Mesendoderm (in vitro differentiated cells): ENCODE data around the gene PERCC1.

ENCODE experiments used
- DNase-seq: peaks from one replicate; pipeline ENCODE4 v3.0.0; 2013
- H2AK5ac ChIP-seq: 2 replicates; pipeline ENCODE4 v1.6.1; 2013; ENCODE audit warnings: low read length, inconsistent platforms
- H2BK120ac ChIP-seq: 2 replicates; pipeline ENCODE4 v1.6.1; 2013; ENCODE audit warnings: low read depth, mild to moderate bottlenecking, low read length, moderate library complexity, mixed read lengths
- H2BK15ac ChIP-seq: replicated peaks from 2 replicates; pipeline ENCODE4 v1.6.1; 2013; ENCODE audit warnings: low read depth, mild to moderate bottlenecking, moderate library complexity
- H2BK5ac ChIP-seq: 2 replicates; pipeline ENCODE4 v1.6.1; 2013; ENCODE audit warnings: low read length, inconsistent platforms
- H3K18ac ChIP-seq: 2 replicates; pipeline ENCODE4 v1.6.1; 2013; ENCODE audit warnings: mild to moderate bottlenecking, low read length, mixed read lengths
- H3K23ac ChIP-seq: one replicate; pipeline ENCODE4 v1.6.1; 2013; ENCODE audit warnings: low read length
- H3K27ac ChIP-seq: 2 replicates; pipeline ENCODE4 v1.5.1; 2013; ENCODE audit warnings: low read depth, mild to moderate bottlenecking, inconsistent platforms, low read length, moderate library complexity
- H3K27me3 ChIP-seq: 2 replicates; pipeline ENCODE4 v1.6.1; 2013; ENCODE audit warnings: low read length, control low read depth, mild to moderate bottlenecking, inconsistent platforms; ENCODE audit not compliant: insufficient read depth, poor library complexity
- H3K36me3 ChIP-seq: 2 replicates; pipeline ENCODE4 v1.6.1; 2013; ENCODE audit warnings: low read length, inconsistent platforms; ENCODE audit not compliant: control insufficient read depth, insufficient read depth
- H3K4ac ChIP-seq: one replicate; pipeline ENCODE4 v1.6.1; 2013; ENCODE audit warnings: low read depth, mild to moderate bottlenecking, low read length, moderate library complexity
- H3K4me1 ChIP-seq: 2 replicates; pipeline ENCODE4 v1.6.1; 2013; ENCODE audit warnings: low read depth, low read length, inconsistent platforms; ENCODE audit not compliant: control insufficient read depth
- H3K4me2 ChIP-seq: 2 replicates; pipeline ENCODE4 v1.6.1; 2013; ENCODE audit warnings: low read length
- H3K4me3 ChIP-seq: 2 replicates; pipeline ENCODE4 v1.5.1; 2013; ENCODE audit warnings: mild to moderate bottlenecking, low read length
- H3K56ac ChIP-seq: one replicate; pipeline ENCODE4 v1.6.1; 2013; ENCODE audit warnings: low read length
- H3K79me1 ChIP-seq: 2 replicates; pipeline ENCODE4 v1.6.1; 2013; ENCODE audit warnings: low read length, inconsistent platforms
- H3K79me2 ChIP-seq: 2 replicates; pipeline ENCODE4 v1.6.1; 2013; ENCODE audit warnings: mild to moderate bottlenecking, low read length; ENCODE audit not compliant: control insufficient read depth, insufficient read depth
- H3K9ac ChIP-seq: 2 replicates; pipeline ENCODE4 v1.6.1; 2013; ENCODE audit warnings: low read length, inconsistent platforms
- H4K5ac ChIP-seq: one replicate; pipeline ENCODE4 v1.6.1; 2013; ENCODE audit warnings: low read length
- H4K8ac ChIP-seq: one replicate; pipeline ENCODE4 v1.6.1; 2013; ENCODE audit warnings: low read depth, mild to moderate bottlenecking, control low read depth, low read length, moderate library complexity
- WGBS: extraction: QIAGEN DNeasy Blood & Tissue Kit; methylation state at CpG from one replicate; pipeline ENCODE4 v1.1.7; 2013; ENCODE audit warnings: low lambda C conversion rate, missing lambda C conversion rate; ENCODE audit not compliant: insufficient coverage; ENCODE audit errors: extremely low coverage; 5-methylcytosine and 5-hydroxymethylcytosine counted together

PERCC1 gene

DNA sequence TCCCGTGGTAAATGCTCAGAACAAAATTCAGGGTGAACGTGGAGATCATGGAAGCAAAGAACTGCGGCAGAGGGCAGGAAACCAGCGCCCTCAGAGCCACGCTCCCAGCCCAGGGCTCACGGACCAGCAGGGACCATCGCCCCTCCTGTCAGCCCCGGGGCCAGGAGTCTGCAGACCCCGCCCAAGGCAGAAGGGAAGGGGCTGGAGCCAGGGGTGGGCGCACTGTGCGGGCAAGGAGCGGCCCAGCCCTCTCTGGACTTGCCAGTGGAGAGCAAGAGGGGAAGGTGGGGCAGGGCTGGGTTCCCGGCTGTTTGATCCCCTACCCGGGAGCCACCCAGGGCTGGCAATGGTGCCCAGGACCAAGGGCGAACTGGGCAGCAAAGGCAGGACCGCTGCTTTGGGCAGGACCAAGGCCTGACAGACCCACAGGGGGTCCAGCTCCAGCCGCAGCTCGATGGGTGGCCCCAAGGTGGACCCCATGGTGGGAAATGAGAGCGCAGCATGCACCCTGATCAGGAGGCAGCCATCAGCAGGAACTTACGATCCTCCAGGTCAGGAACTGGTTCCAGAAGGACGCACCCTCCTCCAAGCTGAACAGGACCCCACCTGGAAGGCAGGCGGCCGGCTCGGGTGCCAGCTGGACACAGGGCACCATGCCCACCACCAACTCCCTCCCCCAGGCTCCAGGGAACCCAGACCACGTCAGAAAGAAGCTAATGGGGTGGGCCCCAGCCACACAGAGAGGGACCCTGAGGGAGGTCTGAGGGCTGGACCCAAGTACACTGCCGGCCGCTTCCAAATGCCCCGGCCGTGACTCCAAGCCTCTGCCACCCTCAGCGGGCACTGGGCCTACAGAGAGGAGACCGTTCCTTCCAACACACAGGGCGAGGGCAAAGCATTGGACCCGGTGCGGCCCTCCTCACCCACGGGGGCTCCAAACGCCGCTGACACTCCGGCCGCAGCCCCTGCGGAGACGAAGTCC is 24.6 kb downstream of the PERCC1 start:
- H3K23ac ChIP-seq: no peak overlapping the region
- no peaks in the 10 kb centered on the region for H3K4me1 ChIP-seq
- no peak for DNase-seq
- H2BK120ac ChIP-seq: no peak overlapping the region
- H3K36me3 ChIP-seq: peaks cover 3% of the 10 kb centered on the region
- no peak overlapping the region for H3K56ac ChIP-seq
- no peaks in the 10 kb centered on the region for H3K79me1 ChIP-seq
- H2BK5ac ChIP-seq: no peak overlapping the region
- H3K18ac ChIP-seq: no peak overlapping the region
- H3K4me2 ChIP-seq: no peak overlapping the region
- no peak overlapping the region for H2AK5ac ChIP-seq
- no peaks in the 10 kb centered on the region for H3K79me2 ChIP-seq
- no peak overlapping the region for H4K5ac ChIP-seq
- H3K4ac ChIP-seq: no peak overlapping the region
- no peak overlapping the region for H3K4me3 ChIP-seq
- no peak overlapping the region for H3K9ac ChIP-seq
- no peak overlapping the region for H2BK15ac ChIP-seq
- no CpG with 5 or more reads among the region's 41 CpGs for WGBS
- H4K8ac ChIP-seq: no peak overlapping the region
- no peak overlapping the region for H3K27ac ChIP-seq
- H3K27me3 ChIP-seq: no peaks in the 10 kb centered on the region

DNA sequence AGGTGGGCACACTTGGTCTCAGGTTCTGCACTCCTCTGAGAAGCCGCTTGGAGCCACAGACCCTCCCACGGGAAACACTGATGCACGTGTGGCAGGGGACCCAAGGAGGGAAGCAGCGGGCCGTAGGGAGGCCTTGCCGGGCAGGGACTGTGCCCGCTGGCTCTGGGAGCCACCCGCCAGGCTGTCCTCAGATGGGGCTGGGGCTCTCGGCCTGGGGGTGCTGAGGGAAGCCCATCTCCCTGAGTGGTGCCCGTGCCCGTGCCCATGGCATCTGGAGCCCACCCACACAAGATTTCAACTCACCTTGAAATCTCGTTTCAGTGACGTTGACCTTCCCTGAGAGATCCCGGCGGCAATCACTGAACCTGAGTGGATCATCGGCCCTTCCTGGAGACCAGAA is 26.1 kb downstream of the PERCC1 start:
- H3K23ac ChIP-seq: no peak overlapping the region
- H3K4me2 ChIP-seq: no peak overlapping the region
- no peak overlapping the region for H2BK120ac ChIP-seq
- no peaks in the 10 kb centered on the region for H3K79me1 ChIP-seq
- H2AK5ac ChIP-seq: no peak overlapping the region
- no peak overlapping the region for H4K5ac ChIP-seq
- DNase-seq: no peak
- no CpG with 5 or more reads among the region's 16 CpGs for WGBS
- H4K8ac ChIP-seq: no peak overlapping the region
- no peak overlapping the region for H3K9ac ChIP-seq
- no peak overlapping the region for H3K4me3 ChIP-seq
- H3K79me2 ChIP-seq: no peaks in the 10 kb centered on the region
- H3K18ac ChIP-seq: no peak overlapping the region
- no peak overlapping the region for H3K56ac ChIP-seq
- no peaks in the 10 kb centered on the region for H3K4me1 ChIP-seq
- no peaks in the 10 kb centered on the region for H3K27me3 ChIP-seq
- H3K4ac ChIP-seq: no peak overlapping the region
- H2BK5ac ChIP-seq: no peak overlapping the region
- no peaks in the 10 kb centered on the region for H3K36me3 ChIP-seq
- H3K27ac ChIP-seq: no peak overlapping the region
- no peak overlapping the region for H2BK15ac ChIP-seq

DNA sequence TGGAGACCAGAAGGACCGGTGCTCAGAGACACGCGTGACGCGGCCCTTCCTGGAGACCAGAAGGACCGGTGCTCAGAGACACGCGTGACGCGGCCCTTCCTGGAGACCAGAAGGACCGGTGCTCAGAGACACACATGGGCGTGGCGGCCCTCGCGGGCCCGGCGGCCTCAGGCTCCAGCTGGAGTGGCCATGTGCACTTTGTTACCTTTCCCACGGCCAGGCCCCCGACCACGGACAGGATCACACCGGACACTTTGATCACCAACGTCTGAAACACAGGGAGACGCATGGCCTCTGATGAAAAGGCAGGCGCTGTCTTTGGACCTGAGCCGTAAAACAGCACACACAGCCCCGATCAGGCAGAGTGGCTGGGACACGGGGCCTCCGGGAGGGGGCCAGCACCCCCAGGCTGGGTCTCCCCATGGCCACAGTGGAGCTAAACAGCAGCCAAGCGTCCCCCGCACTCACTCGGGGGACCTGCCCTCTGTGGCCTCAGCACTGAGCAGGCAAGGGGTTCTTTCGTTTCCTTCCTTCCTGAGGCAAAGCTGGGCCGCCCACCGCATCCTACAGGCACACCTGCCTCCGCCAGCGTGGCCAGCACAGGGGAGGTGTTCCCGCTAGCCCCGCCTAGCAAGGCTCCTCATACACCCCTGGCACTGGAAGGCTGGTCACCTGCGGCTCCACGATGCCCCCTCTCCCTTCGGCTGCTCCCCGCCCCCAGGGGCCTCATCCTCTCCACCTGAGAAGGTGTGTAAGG is 26.8 kb downstream of the PERCC1 start:
- H2BK120ac ChIP-seq: no peak overlapping the region
- H4K5ac ChIP-seq: no peak overlapping the region
- H2AK5ac ChIP-seq: no peak overlapping the region
- no peak overlapping the region for H3K56ac ChIP-seq
- H3K79me1 ChIP-seq: no peaks in the 10 kb centered on the region
- no peak overlapping the region for H3K27ac ChIP-seq
- no peak overlapping the region for H3K4ac ChIP-seq
- H3K27me3 ChIP-seq: no peaks in the 10 kb centered on the region
- H3K36me3 ChIP-seq: no peaks in the 10 kb centered on the region
- DNase-seq: no peak
- H3K4me2 ChIP-seq: no peak overlapping the region
- no peaks in the 10 kb centered on the region for H3K79me2 ChIP-seq
- no peak overlapping the region for H2BK5ac ChIP-seq
- H3K9ac ChIP-seq: no peak overlapping the region
- H3K23ac ChIP-seq: no peak overlapping the region
- H3K4me3 ChIP-seq: no peak overlapping the region
- no peak overlapping the region for H4K8ac ChIP-seq
- no peaks in the 10 kb centered on the region for H3K4me1 ChIP-seq
- no peak overlapping the region for H2BK15ac ChIP-seq
- H3K18ac ChIP-seq: no peak overlapping the region
- WGBS: no CpG with 5 or more reads among the region's 42 CpGs

DNA sequence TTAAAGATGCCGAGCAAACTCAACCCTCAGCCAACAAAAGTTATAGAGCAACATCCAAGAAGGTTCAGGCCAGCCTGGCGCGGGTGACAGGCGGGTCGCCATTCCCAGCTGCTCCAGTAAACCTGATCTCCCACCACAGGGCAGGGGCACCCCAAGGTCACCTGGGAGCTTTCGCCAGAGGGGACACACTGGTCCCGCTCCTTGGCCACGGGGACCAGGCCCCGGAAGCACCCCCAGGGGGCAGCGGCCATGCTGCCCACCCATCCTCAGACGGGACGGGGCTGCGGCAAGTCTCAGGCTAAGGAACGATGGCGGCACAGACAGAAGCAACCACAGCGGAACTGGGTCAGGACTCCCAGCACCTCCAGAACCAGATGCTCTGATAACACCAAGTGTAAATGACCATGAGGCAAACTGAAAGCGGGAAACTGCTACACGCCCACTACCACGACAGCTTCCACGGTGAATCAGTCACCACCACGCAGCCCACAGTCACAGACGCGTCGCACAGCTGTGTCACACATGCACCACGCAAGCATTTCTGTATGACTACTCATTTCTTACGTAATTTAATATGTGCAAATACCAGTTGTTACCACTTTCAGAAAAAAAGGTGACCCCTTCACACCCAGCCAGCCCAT is 27.6 kb downstream of the PERCC1 start:
- Histone ChIP-seq H2BK15ac (no peak overlapping the region), H4K5ac (no peak overlapping the region), H2BK5ac (no peak overlapping the region), H3K79me2 (no peaks in the 10 kb centered on the region), H3K36me3 (no peaks in the 10 kb centered on the region), H3K18ac (no peak overlapping the region), H3K27ac (no peak overlapping the region), H3K9ac (no peak overlapping the region), H3K56ac (no peak overlapping the region), H3K27me3 (no peaks in the 10 kb centered on the region), H3K79me1 (no peaks in the 10 kb centered on the region), H3K4ac (no peak overlapping the region), H3K23ac (no peak overlapping the region), H3K4me3 (no peak overlapping the region), H3K4me1 (no peaks in the 10 kb centered on the region), H4K8ac (no peak overlapping the region), H2AK5ac (no peak overlapping the region), H3K4me2 (no peak overlapping the region), H2BK120ac (no peak overlapping the region)
- WGBS: no CpG with 5 or more reads among the region's 26 CpGs
- DNase-seq: no peak

DNA sequence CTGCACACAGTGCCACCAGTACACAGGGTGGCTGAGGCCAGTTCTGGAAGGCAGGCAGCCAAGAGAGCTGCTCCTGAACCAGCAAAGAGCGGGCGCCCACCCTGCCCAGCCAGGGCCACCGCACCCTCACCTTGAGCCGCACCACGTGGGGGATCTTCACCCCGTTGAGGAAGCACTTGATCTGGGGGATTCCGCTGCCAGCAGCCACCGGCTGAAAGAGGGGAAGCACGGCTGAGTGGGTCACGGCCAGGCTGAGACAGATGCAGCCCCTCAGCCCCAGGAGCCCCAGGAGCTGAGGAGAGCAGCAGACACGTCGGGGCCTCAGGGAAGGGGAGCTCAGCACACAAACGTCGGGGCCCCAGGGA is 28.1 kb downstream of the PERCC1 start:
- Histone ChIP-seq H3K79me2 (no peaks in the 10 kb centered on the region), H3K9ac (no peak overlapping the region), H3K79me1 (no peaks in the 10 kb centered on the region), H3K4me1 (no peaks in the 10 kb centered on the region), H3K27ac (no peak overlapping the region), H4K5ac (no peak overlapping the region), H2BK120ac (no peak overlapping the region), H2BK5ac (no peak overlapping the region), H3K4me2 (no peak overlapping the region), H3K27me3 (no peaks in the 10 kb centered on the region), H3K4me3 (no peak overlapping the region), H2BK15ac (no peak overlapping the region), H3K56ac (no peak overlapping the region), H4K8ac (no peak overlapping the region), H3K36me3 (no peaks in the 10 kb centered on the region), H3K18ac (no peak overlapping the region), H3K23ac (no peak overlapping the region), H2AK5ac (no peak overlapping the region), H3K4ac (no peak overlapping the region)
- no peak for DNase-seq
- WGBS: no CpG with 5 or more reads among the region's 14 CpGs
